Uterus (tissue), 2 donors: ENCODE data around the gene TC2N.

ENCODE experiments used
- POLR2A ChIP-seq, 2 donors: fragments of 450-650 bp; IDR thresholded peaks; one replicate each; pipeline ENCODE4 v1.6.1; 2016; ENCODE audit warnings: antibody characterized with exemption in 2 of 2, mild to moderate bottlenecking in 1 of 2, moderate library complexity in 1 of 2
- TF ChIP-seq, protein P1 (sequence below), 4 experiments: fragments of 200-600 bp in 2 of 4; fragments of 450-650 bp in 2 of 4; sonication (generic) in 2 of 4; IDR thresholded peaks; one replicate each; pipeline ENCODE4 v1.5.1; 2016 to 2019; ENCODE audit warnings: antibody characterized with exemption in 4 of 4, mild to moderate bottlenecking in 2 of 4, moderate library complexity in 1 of 4

DNA sequence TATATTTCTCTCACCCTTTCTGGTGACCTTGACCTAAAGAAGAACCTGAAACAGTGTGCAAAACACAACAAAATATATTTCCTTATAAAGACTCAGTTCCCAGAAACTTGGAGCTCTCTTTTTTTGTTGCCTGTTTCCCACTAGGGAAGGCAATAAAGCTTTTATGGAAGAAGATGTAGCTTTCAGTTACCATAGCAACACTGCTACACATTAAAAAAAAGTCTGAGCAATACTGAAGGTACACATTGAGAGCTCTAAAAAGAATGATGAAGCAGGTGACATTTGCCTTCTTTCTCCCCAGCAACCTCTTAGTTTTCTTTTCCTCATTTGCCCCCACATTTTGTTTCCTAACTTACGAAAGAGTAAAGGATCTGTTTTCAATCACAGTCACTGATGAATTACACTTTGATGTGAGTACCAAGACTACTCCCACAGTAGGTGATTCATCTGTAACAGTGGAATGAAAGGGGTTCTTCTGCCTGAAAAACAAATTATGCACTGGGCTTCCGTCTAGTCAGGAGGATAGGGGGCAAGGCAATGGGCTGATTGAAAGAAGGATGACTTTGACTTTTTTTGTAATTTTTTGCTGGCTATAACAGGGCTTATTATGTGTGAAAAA lies 134.4 kb downstream of the TC2N start:
- TF ChIP-seq, protein P1, sequence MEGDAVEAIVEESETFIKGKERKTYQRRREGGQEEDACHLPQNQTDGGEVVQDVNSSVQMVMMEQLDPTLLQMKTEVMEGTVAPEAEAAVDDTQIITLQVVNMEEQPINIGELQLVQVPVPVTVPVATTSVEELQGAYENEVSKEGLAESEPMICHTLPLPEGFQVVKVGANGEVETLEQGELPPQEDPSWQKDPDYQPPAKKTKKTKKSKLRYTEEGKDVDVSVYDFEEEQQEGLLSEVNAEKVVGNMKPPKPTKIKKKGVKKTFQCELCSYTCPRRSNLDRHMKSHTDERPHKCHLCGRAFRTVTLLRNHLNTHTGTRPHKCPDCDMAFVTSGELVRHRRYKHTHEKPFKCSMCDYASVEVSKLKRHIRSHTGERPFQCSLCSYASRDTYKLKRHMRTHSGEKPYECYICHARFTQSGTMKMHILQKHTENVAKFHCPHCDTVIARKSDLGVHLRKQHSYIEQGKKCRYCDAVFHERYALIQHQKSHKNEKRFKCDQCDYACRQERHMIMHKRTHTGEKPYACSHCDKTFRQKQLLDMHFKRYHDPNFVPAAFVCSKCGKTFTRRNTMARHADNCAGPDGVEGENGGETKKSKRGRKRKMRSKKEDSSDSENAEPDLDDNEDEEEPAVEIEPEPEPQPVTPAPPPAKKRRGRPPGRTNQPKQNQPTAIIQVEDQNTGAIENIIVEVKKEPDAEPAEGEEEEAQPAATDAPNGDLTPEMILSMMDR (IDR thresholded peaks at IDR 0.05) = no peak
- no peak for TF ChIP-seq POLR2A (IDR thresholded peaks at IDR 0.05)
